ENCODE measurements around the gene ZBTB7C. TPM values are rescaled to one million over a fixed set of nuclear protein-coding genes. Genes with fewer than 3 reads are reported as not detected.

ZBTB7C gene
- total and polyA plus RNA-seq, 2 of the 8 experiments (the other 6 are each of a cell fraction or from before 2014, with no cell fraction given) = 0.15 to 0.45 TPM

DNA sequence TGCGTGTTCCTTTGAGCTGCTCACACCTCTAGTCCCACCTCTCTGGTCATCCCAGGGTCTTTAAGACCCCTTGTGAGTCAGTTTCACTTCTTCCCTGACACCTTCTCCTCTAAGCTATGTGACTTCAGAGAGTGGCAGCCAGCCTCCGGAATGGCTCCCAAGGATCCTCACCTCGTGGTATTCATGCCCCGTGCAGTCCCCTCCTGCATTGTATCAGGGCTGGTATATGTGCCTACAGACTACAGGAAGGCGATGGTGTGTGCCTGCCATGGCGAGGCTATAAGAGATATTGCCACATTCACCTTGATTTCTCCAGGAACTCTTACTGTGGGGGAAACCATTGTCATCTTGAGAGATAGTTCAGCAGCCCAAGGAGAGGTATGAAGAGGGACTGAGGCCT, 350.7 kb downstream of the ZBTB7C start (continued):
- TF ChIP-seq CTCF (IDR thresholded peaks at IDR 0.05; ENCODE audit: control extremely low read depth in 1 of 3, insufficient read depth in 1 of 3, low read depth in 1 of 3, low read length in 3 of 3) = no peak
- TF ChIP-seq EP300 (IDR thresholded peaks at IDR 0.05; ENCODE audit: borderline replicate concordance in 1 of 2, low read depth in 2 of 2, low read length in 2 of 2) = no peak
- no peak for TF ChIP-seq SP1 (IDR thresholded peaks at IDR 0.05; ENCODE audit: low read depth, low read length)
